ENCODE data around the gene PPP1R27.

Gene PPP1R27, protein sequence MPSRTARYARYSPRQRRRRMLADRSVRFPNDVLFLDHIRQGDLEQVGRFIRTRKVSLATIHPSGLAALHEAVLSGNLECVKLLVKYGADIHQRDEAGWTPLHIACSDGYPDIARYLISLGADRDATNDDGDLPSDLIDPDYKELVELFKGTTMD

DNA sequence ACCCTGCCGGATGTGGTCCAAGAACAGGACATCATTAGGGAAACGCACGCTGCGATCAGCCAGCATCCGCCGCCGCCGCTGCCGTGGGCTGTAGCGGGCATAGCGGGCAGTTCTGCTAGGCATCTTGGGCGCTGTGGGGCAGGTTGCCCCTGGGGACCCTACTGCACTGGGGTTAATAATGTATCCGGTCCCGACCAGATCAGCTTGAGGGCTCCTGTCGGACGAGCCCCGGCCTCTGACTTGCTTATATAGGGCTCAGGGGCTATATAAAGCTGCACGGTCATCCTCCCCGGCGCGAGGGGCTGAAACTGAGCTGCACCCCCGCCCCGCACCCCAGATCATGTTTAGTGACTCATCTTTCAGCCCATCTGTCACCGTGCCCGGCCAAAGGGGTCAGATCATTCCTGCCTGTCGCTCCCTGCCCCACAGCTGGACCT lies at the start of gene PPP1R27:
Gene PPP1R27, minus strand, starts transcription at position 220 of the 437 bp plus-strand sequence. Its CDS starts 97 bp downstream, at position 123.
- no peak for DNase-seq

DNA sequence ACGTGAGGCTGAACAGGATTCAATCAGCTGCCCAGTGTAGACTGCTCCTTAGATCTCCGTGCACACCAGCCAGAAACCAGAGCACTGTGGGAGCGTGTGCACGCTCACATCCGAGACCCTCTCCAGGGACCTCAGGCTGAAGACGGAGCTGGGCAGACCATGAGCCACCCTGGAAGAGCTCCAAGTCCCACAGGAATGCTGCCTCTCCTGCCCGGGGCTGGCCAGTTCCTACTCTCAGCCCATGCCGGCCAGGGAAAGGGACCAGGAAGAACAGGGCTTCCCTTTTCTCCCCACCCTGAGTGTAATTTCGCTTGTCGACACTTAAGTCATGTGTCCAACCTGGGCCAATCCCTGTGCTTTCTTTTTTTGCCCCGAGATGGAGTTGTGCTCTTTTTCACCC lies 49.7 kb upstream of the PPP1R27 start:
- DNase-seq = no peak

DNA sequence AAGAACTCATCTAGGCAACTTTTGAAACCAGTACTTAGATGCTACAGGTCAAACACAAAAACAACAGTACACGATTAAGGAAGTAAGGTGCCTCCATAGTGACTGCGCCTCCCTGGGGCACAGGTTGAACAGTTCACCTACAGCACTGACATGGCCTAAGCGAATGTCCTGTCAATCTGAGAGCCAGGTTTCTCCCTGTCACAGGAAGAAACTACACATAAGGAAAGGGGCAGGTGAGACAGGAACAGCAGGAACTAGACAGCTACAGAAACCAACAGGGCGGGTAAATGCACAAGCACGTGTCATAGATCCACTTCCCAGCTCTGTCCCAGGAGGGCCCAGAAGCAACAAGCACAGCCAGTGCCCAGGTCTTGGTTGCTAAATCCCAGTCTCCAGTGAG lies 44.3 kb upstream of the PPP1R27 start:
- no peak for DNase-seq

DNA sequence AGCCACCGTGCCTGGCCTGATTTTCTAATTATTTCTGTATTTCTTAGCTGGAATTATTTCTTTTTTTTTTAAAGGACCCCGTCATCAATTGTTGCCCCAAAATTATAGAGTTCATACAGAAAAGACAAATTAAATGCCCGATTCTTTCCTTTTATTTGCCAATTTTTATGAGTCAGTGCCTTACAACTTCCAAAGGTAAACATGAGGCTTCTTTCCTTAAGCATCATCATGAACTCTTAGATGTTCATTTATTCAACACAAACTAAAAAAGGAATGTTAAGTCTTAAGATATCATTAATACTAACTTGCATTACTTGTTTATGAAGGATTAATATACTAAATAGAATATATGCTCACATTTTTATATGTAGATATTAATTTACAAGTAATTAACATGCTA lies 43.4 kb upstream of the PPP1R27 start:
- DNase-seq = no peak

DNA sequence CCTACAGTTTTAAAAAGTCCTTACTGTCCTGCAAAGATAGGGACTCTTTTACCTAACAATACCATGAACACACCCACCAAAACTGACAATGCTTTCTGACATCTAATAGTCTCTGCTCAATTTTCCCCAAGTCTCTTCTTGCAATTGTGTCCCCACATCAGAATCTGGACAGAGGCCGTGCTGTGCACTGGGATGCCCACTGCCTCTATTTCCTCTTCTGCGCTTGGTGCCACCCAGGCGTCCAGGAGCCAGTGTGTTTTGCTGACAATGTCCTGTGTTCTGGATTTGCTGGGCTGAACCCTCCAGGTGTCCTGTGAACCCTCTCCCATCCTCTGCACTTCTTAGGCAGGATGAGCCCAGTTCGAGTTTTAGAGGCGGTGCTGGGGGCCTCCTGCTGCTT lies 42.7 kb upstream of the PPP1R27 start:
- DNase-seq = no peak

DNA sequence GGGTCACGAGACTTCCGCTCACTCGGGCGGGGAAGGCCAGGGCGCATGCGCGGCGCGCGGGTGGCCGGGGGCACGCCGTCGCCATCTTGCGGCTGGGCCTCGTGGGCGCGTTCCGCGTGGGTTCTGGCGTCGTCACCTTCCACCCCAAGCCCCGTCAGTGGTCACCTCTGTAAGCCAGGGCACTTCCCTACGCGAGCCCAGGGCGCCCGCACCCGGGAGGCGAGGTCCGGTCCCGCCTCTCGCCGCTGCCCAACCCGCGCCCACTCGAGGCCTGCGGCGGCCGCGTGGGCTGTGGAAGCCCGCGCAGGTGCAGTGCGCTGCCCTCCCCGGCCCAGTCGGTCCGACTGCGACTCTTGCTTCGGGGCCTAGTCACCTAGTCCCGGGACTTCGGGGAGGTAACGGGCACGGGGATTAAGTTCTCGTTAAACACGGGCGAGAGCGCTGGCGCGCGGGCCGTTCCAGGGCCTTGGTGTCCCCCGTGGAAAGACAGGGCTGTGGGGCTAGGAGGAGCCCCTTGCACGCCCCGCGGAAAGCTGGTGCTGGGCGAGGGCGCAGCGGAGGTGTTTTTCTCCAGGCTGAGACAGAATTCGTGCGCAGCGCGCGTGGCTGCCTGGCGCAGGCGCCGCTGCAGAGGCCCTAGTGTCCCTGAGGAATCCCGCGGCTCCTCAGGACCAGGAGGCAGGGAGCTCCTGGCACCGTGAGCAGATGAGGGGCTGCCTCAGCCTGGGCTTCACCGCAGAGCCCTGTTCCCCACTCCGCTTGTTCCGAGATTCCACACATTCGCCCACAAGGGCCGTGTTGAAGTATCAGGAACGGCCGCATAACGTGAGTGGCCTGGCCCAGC lies 36.8 kb upstream of the PPP1R27 start:
- peak; percentile 89 for DNase-seq

DNA sequence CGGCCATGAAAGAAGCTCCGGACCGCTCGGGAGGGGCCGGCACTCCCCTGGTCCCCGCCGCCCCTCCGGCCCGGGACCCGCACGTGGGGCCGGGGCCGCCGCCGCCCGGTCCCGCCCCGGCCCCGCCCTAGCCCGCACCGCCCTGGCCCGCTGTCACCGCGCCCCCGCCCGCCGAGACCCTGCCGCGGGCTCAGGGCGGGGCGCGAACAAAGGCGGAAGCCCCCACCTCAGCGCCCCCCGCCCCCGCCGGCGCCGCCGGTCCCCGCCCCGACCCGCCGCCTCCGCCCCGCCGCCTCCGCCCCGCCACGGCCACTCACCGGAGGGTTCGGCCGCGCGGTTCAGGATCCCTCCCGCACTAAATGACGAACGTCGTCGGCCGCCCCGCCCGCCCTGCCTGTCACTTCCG lies 36.1 kb upstream of the PPP1R27 start, which contains the start of gene ARHGDIA:
Gene ARHGDIA, minus strand, starts transcription at position 357 of the 406 bp plus-strand sequence. CDS start 1,407 bp downstream, outside the sequence.
- no peak for DNase-seq

DNA sequence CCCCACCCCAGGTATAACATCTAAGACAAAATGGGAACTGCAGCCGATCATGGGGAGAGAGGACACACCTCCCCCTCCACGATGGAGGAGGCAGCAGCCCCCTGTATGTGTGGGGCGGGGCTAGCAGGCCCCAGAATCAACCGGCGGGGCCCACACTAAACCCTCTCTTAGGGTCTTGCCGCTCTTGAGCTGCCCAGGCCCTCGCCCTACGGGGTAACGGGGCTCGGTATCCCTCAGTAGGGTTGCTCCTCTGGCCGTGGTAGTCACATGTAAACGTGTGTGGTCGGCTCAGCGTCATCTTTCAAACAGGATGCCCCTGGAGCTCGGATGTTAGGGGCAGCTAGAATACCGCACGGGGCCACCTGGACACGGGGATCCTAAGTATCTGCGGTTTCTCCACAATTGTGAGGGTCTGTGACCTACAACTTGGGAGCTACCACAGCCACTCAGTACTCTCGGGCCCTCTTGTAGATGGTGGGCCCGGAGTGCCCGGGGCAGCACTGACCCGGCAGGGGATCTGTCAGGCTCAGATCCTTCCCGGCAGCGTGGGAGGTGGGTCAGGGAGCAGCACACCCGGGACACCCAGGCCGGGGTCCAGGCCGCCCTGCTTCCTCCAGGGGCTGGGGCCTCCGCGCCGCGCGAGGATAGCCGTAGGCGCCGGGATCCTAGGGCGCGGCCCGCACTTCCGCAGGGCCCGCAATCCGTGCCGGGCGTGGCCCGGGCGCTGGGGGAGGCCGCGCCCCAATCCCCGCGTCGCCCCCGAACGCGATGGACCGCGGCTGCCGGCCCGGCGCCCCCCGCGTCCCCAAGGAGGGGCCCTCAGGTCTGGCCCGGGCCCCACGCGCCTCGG lies 35.5 kb upstream of the PPP1R27 start:
- DNase-seq = peak; percentile 61

DNA sequence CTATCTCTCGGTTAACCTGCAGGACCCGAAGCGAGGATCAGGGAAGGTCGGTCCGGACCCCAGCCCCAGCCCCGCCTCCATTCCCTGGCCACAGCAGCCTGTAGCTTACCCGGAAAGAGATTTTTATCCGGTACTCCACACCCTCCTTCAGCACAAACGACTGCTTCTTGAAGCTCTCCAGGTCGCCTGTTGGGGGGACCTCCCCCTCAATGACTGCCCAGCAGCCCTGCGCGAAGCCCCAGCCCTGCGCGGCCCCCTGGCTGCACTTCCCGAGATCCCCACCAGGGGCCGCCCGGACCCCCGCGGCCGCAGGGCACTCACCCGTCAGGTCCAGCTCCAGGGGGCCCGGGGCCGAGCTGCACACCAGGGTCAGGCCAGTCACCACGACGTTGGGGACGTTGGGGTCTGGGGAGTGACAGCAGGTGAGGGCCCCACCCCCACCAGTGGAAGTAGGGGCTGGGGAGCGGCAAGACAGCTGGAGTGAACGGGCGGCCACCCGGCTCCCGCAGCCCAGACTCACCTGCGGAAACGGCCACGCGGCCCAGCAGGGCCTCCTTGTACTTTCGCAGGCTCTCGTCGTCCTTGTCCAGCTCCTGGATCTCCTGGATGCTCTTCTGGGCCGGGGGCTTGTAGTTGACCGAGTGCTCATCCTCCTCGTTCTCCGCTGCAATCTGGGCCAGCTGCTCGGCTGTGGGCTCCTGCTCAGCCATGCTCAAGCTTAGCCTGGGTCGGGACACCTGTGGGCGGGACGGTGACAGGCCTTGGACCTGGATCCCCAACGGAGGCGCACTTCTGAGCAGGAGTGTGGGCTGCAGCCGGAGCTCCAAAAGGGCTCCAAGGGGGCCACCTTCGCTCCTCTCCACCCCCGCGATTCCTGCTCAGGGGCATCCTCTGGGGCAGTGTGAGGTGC lies 34.6 kb upstream of the PPP1R27 start:
- DNase-seq = peak; percentile 60

DNA sequence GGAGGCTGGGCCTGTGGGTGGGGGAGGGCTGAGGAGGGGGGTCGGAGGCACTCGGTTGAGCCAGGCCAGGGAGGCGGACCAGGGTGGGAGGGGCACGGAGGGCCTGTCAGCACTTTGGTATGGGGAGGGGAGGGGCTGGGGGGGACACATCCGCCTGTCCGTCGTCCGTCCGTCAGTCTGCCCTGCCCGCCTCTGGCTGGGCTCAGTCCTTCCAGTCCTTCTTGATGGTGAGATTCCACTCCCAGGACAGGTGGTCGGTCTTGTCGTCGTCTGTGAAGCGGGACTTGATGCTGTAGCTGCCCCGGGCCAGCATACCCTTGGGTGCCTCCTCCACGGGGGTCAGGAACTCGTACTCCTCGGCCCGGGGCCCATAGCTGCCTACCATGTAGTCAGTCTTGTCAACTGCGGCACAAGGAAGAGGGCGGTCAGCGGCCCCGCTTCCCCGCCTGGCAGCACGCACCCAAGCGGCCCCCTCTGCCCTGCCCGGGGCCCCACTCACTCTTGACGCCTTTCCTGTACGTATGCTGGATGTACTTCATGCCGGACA lies 33.9 kb upstream of the PPP1R27 start:
- DNase-seq = peak; percentile 94

DNA sequence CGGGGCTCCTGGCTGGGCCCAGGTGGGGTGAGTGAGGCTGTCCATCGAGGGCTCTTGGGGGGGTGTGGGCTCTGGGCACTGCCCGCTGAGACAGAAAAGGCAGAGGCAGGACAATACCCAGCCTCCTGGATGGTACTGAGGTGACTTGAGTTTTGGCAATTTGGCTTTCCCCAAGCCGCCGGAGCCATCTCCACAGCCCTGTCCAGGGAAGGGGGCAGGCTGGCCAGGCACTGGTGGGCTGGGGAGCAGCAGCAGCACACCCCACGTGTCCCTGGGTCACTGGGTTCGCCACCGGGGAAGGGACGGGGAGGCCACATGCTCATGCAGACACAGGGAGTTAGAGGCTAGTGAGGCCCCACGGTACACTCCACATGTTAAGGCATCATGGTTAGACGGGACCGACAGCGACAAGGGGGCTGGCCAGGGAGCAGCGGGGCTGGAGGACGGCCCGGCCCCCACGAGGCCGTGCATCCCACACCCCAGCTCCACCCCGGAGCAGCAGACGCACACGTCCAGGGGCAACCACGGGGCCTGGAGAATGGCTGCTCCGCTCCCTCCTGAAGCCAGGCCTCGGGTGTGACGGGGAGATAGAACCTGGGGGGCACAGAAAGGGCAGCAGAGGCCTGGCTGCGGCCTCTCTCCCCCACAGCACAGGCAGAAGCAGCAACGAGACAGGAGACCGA lies 33.3 kb upstream of the PPP1R27 start:
- DNase-seq = no peak

DNA sequence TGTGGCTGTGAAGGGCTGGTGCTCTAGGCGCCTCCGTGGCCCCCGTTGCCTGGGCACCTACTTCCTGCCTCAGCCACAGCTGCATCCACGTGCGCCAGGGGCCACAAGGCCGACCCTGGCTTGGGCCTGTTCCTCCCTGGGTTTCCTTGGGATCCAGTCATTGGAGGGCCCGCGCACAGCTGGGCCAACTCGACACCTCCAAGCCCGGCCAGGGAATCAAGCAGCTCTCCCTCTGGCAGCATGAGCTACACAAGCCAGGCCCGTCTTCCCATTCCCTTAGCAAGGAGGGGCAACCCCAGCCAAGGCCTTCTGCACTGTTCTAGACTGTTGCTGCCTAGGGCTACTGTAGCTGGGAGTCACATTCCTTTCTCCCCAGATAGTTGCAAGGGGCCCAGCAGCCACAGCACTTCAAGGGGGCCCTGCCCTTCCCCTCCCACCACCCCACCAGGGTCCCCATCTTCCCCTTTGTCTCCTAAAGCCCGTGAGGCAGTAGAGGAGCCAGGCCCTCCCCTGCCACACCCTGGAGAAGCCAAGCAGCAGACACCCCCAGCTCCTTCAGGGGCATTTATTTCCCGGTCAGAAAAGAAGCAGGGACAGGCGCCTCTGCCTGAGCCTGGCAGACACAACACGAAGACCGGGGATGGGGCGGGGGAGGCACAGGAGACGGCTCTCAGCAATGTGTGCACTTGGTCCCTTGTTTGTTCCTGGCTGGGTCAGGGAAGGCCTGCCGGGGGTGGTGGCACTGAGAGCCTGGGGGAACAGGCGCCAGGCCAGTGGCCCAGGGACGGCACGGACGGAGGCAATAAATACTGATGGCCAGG lies 32.5 kb upstream of the PPP1R27 start:
- DNase-seq = peak; percentile 69

DNA sequence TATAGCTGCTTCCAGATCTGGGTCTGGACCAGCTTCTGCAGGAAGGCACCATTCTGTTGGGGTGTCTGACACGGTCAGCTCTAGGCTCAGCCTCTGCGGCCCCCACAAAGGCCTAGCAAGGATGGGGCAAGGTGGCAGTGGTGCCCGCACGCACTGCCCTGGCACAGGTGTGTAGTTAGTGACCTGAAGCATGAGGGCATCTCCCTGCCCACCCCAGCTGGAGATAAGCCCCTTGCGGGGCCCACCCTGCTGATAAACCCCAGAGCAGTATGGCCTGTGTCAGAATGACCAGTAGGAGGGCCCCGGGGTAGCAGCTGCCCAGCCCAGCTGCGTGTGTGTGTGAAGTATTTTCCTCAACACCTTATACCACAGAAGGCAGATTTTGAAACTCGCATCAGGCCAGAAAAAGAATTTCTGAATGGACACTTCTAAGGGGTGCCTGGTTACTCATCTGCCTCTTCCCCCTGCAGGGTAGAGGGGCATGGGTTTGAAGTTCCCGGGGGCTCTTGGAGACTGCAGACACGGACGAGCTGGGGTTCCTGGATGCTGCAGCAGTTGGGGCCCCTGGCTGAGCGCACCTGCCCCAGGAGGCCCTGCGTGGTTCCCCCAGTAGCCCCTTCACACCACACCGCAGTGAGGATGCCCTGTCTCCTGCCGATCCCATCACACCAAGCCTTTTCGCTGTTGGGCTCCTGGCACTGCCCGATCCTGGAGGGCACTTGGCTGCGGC lies 31.8 kb upstream of the PPP1R27 start:
- no peak for DNase-seq

DNA sequence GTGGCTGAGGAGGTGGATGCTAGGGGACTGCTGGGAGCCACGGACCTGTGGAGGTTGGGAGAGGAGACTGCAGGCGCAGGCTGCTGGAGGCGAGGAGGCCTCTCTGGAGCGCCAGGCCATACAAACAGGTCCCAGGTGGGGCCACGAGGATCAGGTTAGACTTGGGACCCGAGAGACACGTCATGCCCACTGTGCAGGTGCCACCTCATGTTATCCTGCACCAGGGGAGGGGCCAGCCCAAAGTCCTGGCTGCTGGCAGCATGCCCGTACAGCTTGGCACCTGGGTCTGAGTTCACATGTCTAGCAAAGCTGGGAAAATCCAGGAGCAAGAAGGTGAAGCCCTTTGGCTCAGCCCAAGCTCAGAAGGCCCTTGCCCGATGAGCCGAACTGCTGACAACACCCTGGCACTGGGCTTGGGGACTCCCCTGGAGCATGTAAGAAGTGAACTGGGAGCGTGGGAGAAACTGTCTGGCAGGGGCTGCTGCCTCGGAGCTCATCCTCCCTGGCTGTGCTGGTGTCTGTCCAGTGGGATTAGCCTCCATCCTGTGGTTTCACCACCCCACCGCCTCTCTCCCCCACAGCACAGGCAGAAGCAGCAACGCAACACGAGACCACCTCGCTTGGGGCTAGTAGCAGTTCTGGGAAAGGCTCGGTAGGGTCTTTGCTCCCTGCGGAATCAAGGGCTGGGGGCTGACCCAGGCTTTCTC lies 31.0 kb upstream of the PPP1R27 start:
- peak; percentile 29 for DNase-seq

DNA sequence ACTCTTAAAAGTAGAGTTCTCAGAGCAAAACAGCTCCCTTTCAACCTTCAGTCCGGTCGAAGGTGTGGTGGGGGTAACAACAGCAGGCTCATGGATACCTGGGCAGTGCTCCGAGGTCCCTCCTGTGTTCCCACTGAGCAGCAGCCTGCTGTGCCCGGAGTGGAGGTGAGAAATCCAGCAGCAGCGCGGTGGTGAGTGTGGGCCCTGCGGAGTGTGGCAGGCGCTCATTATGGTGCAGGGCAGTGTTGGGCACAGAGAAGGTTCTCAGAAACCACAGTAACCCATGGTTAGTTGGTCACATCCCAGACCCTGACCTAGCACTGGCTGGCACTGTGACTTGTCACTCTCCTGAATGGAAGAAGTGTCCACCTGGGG lies 30.5 kb upstream of the PPP1R27 start:
- no peak for DNase-seq

DNA sequence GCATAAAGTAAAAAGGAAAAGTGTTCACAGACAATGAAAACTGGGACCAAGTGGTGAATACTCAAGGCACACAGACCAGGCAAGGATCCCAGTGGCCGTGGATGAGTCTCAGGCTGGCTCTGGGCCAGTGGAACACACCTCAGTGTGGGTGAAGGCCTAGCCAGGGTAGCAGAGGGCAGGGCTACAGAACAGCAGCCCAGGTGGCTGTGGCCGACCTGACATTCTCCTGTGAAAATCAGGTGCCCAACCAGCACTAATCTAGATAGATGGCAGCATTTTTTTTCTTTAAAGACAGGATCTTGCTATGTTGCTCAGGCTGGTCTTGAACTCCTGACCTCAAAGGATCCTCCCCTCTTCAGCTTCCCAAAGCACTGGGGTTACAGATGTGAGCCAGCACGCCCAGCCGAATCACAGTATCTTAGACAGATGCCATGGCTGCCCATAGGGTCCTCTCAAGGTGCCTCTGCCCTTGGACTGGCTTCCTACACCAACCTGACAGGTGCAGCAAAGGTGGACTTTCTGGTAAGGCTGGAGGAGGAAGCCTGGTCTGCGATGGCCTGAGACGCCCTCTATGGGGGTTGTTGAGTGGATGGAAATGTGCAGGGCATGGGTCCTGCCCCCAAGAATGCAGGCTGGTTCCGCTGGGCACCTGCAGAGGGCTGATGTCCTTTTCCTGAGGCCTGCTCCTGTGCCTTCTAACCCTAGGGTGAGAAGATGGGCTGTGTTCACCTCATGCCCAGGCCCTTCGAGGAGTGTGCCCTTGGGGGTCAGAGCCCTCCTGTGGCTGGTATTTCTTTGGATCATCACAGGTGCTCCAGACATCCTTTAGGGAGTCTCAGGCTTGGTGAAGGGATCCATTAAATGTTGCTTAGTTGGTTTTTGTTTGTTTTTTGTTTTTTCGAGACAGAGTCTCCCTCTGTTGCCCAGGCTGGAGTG lies 29.3 kb upstream of the PPP1R27 start:
- DNase-seq = no peak

DNA sequence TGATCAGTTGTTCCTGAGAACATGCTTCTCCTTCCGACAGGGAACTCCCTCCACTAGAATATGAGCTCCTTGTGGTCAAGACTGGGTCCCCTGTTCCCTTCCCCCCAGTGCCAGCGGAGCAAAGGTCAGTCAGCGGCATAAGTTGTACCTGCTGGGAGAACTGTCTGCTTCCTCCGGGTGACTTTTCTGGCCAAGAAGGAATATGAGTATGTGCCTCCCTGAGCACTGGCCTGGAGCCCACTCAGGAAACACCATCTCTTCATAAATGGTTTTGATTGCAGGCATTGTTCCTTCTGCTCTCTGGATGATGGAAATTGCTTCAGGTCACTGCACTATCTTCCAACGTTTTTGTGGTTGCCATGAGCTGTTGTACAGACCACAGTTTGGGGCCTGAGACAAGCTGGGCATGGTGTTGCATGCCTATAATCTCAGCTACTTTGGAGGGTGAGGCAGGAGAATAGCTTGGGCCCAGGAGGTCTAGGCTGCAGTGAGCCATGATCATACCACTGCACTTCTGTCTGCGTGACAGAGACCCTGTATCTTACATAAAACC lies 28.3 kb upstream of the PPP1R27 start:
- DNase-seq = no peak
